Fibroblast of lung (primary cell): ENCODE data around the gene PBXIP1.

Experiments used
- EZH2 ChIP-seq: IDR thresholded peaks from 2 replicates; pipeline ENCODE4 v1.5.1; 2012; ENCODE audit warnings: low read length, control low read depth, mild to moderate bottlenecking; ENCODE audit errors: missing control alignments
- TF ChIP-seq, protein P1 (sequence below), 2 donors: IDR thresholded peaks in 1 of 2; conservative IDR thresholded peaks in 1 of 2; 1 replicate in 1 of 2; 2 replicates in 1 of 2; pipeline ENCODE4 v1.5.1; 2011 to 2012; ENCODE audit warnings: low read length in 2 of 2, control low read depth in 1 of 2, inconsistent platforms in 1 of 2, low read depth in 1 of 2, mild to moderate bottlenecking in 1 of 2

DNA sequence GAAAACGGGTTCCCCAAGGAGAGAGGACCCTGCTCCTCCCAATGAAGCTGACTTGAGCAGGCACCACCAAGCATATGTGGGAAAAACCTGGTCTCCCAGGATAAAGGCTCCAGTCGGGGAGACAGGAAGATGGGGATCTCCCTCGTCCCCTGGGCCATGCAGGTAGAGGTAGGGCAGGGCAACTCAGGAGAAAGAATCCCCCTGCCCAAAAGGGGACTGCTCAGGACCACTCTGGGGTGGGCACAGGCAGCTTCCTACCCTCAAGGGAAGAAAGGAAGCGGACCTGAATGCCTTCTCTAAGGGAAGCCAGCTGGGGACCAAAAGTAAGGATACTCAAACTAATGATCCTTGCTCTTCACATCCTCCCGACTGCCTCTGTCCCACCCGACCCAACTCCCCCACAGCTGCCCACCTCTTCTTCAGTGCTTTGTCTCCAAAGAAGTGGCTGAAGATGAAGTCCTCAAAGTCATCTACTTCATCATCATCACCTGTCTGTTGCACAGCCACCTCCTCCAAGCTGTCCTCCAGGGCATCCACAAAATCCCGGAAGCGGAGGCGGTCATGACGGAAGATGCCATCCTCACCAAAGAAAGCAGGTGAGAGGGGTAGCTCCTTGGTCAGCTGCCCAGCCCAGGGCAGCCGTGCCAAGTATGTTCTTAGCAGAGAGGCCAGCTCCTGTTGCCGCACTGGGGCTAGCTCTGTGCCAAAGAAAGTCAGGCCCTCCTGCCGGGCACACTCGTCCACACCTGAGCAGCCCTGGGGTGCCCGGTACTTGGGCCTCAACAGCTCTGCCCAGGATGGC is 10.5 kb downstream of the PBXIP1 start:
- TF ChIP-seq, protein P1, sequence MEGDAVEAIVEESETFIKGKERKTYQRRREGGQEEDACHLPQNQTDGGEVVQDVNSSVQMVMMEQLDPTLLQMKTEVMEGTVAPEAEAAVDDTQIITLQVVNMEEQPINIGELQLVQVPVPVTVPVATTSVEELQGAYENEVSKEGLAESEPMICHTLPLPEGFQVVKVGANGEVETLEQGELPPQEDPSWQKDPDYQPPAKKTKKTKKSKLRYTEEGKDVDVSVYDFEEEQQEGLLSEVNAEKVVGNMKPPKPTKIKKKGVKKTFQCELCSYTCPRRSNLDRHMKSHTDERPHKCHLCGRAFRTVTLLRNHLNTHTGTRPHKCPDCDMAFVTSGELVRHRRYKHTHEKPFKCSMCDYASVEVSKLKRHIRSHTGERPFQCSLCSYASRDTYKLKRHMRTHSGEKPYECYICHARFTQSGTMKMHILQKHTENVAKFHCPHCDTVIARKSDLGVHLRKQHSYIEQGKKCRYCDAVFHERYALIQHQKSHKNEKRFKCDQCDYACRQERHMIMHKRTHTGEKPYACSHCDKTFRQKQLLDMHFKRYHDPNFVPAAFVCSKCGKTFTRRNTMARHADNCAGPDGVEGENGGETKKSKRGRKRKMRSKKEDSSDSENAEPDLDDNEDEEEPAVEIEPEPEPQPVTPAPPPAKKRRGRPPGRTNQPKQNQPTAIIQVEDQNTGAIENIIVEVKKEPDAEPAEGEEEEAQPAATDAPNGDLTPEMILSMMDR (conservative IDR thresholded peaks at IDR 0.05 in 1 of 2, IDR thresholded peaks at IDR 0.05 in 1 of 2; ENCODE audit: low read depth in 1 of 2, low read length in 2 of 2): no peak
- no peak for TF ChIP-seq EZH2
